Measurements from ENCODE around the gene TTC31.
"Not testable (repeated sequence)": the region's sequence is repeated elsewhere in the genome, so short reads cannot be mapped to it uniquely, and the experiment has no call there.

The TTC31 gene

GRCh38 chr2:74482801-74483674, at the start of gene TTC31, which contains the start of gene CCDC142:
TTC31 (plus strand) TSS chr2:74483081; CDS start chr2:74483096, 15 bp downstream.
CCDC142 (minus strand) TSS chr2:74482998; CDS start chr2:74482837, 161 bp downstream.
- DNase-seq: peak; percentile 92

- DNase-seq: no peak
Measured at GRCh38 chr2:74436111-74436805, 46.6 kb upstream of the TTC31 start.

DNA sequence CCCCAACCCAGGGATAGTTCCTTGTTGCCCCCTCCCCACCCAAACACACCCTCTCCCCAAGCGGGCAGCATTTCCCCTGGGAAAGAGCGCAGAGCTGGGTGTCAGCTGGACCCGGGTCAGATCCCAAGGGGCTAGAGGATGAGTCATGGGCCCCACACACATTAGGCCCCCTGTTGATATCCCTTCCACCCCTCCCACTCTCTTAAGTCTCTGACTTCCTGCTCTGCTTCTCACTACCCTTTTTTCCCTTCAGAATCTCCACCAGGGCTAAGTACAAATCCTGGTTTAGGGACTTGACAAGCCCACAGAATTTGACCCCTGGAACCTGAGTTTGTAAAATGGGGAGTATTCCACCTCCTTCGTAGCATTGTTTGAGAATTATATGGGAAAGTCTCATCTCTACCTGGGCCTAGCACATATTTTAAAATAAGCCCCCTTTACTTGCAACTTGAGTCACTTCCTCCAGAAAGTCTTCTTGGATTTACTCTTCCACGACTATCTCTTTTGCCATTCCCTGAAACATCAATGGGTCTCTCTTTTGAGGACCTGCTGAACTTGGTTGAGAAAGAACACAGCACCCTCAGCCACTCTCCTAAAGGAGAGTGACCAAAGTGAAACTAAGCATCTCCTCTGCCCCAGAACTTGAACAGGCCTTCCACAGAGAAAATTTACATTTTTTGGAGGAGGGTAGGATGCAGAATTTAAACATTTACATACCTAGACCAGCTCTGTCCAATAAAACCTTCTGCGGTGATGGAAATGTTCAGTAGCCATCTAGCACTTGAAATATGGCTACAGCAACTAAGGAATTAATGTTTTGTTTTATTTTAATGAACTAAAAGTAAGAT, 45.8 kb upstream of the TTC31 start:
- DNase-seq: no peak

DNA sequence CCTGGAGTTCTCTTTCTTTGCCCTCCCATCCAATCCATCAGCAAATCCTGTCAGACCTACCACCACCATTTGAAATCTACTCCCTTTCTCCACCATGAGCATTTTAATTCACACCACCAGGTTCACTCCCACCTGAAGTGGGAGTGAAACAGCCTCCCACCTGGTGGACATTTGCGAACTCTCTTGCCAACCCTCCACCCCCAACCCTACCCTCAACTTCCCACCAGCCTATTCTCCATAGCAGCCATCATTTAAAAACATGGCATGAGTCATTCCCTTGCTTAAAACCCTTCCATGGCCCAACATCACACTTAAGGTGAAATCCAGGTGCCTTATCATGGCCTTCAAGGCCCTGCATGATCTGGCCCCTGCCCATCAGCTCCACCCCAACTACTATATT, 44.6 kb upstream of the TTC31 start:
- DNase-seq: no peak

DNA sequence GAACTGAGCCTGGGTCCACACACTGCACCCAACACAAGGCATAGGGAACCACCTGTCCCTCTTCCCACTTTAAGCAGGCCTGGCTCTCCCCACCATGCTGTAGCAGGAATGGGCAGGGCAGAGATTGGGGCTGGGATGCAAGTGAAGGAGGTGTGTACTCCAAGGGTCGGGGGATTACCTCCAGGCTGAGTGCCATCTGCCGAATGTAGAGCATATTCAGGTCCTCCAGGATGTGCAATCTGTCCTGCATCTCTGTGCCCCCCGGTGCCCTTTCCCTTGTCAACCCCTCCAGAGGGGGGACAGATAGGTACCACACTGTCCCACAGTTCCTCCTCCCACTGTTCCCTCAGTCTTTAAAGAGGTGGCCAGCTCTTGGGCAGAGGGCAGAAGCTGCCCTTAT, 43.5 kb upstream of the TTC31 start:
- DNase-seq: no peak

DNA sequence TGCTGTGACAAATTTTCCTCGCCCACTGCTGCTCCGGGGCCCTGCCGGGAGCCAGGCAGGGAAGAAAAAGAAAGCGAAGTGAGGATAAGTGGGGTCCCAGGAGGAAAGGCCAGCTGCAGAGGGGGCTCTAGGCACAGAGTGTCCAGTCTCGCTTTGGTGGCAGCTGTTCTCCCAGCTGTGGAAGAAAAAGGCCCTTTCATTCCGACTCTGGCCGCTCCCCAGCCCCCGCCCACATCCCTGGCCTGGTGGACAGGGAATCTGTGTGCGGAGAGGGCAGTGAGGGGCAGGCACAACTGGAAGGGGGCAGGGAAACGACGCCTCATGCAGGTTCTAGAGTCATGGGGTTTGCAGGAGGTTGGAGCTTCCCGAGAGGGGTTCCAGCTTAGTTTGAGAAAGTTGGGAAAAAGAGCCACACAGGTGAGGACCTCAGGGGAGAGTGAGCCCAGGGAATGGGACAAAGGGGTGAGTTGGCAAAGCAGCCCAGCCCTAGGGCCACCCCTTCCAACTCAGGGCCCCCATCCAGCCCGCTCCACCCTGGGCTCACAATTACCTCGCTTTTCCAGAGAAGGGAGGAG, 43.0 kb upstream of the TTC31 start:
- no peak for DNase-seq

DNA sequence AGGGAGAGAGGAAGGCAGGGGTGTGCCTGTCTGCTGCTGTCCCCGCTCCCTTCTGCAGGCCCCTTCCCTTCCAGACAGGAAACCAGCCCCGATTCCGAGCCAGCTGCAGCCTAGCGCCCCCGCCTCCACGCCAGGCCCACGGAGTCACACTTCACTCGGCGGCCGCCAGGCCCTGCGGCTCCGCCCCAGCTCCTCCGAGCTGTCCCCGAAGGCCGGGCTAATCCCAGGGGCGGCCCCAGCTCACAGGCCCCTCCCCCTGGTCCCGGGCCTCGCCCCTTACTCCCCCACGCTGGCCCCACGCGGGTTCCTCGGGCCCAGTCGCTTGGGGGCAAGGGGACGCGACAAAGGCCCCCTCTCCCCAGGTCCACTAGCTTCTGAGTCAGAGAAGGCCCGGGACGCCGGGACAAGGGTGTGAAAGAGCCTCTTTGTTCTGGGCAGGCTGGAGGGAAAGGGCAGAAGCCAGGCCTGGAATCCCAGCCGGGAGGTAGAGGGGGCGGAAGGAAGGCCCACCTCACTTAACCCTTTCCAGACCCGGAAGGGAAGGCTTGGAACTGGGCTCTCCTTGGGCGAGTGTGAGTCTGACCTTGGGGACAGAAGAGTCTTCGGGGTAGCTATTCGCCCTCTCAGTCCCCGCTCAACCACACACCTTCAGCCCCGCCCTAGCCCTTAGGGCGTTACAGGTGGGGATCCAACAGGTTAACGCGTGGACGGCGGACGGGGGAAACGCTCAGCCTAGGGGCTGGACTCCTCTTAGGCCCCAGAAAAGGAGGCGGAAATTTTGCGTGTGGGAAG, 42.3 kb upstream of the TTC31 start:
- peak; percentile 72 for DNase-seq

DNA sequence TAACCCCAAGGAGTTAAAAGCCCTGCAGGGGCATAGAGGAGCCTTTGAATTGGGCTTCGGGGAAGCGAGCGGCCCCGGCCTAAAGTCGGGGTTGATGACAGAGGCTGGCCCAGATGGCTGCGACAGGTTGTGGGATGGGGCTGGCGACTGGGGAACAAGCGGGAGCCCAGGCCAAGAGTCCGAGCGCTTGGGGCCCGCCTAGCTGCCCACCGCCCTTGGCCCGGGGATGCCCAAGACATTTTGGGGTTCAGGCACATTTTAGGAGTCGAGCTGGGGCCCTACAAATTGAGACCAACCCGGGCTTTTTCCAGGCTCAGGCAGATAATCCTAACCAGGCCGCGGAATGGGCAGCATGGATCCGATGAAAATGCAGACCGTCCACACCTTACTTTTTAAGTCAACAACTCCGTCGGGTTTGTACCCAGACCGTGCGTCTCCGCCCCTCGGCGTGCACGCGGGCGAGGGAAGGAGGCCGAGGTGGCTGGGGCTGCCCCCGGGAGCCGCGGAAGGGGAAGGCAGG, 41.7 kb upstream of the TTC31 start:
- DNase-seq: no peak

DNA sequence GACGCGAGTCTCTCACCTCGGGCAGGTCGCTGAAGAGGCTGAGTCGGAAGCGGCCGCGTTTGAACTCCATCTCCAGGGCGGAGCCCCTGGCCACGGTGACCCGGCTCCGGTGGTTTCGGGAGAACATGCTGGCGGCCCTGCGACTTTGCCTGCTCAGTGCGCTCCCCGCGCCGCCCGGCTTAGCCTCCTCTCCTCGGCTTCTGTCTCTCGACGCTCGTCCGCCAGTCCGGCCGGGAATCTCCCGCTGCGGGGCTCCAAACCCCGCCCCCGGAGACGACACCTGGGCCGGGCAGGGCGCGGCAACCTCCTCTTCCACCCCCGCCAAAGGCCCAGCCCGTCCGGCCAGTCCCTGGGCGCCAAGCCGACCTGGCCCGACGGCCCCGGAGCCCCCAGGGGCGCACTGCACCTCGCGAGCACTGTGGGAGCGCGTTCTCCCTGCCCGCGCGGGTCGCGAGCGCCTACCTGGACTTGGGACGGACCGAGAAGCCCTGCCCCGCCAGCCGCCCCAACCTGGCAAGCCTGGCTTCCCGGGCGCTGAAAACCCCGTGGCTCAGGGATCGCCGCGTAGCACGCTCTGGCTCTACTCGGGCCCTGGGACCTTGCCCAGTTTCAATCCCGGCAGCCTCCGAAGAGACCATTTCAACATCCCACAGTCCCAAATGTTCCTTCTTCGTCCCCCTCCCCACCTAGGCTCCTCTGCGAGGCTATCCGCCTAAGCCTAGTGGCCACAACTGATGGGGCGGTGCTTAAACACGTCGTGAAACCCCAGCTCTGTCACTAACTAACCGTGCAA, 41.0 kb upstream of the TTC31 start, which contains the start of gene RTKN:
RTKN (minus strand) TSS at position 248 of the 793 bp plus-strand sequence; CDS start at position 127, 121 bp downstream.
- DNase-seq: no peak

GRCh38 chr2:74442483-74443297, 40.2 kb upstream of the TTC31 start:
- DNase-seq: not testable (repeated sequence)

DNA sequence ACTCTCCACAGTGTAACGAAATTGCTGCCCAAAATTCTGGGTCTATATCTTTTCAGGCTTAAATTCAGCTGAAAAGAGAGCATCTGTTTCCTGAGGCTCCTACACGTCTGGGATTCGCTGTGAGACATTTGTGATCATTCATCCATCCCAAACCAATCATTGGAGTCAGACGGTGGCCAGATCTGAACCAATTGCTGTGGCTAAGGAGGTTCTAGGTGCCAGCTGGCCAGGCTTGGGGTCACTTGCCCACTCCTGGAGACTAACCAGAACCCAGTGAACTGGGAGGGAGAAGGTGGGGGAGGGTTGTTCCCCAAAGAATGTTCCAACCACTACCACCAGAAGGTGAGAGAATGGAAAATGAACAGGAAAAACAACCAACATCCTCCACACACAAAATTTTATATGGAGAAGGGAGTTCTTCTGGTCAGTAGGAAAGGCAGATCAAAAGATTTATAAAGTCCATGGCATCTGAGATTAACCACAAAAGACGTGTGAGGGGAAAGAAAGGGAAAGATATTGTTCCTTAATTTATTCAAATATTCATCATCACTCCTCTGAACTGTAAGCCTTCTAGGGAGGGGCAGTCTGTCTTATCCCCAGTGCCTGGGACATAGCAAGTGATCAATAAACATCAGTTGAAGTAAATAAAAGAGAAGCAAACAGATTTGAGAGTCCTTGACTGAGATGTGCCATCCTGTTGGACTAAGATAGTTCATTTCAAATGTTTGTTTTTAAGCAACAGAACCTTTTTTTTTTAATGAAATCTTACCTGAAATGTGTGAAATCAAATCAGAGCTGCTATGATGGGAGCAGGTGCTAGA, 38.2 kb upstream of the TTC31 start:
- DNase-seq: no peak

DNA sequence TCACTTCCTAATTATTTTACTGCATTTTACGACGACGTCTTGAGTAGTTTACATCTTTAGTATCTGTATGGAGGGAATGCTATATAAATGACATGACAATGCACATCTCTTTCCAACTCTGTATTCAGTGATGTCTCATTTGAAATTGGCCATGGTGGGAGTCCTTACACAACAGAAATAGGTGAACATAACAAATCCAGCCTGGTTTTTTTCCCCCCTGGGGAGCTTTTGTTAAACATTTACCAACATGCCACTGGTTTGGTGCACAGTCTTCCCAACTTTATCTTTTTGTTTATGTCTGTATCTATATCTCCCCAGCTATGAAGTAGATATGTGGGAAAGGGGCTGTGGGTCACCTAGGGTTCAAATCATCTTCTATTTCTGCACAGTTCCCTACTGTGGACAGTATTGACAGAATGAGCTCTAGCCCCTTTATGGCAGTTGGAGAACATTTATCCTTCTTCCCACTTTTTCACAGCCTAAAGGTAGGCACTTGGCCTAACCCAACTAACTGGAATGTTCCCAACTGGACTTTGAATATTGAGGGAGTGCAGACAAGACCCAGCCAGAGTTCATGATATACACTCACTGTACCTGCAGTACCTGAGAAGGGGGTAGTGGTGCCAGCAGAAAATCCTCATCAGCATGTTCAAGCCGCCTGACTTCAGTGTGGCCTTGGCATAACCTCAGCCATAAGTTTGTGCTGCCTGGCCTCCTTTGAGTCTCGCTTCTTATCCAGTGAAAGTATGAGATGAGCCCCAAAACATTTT, 35.5 kb upstream of the TTC31 start:
- DNase-seq: no peak

DNA sequence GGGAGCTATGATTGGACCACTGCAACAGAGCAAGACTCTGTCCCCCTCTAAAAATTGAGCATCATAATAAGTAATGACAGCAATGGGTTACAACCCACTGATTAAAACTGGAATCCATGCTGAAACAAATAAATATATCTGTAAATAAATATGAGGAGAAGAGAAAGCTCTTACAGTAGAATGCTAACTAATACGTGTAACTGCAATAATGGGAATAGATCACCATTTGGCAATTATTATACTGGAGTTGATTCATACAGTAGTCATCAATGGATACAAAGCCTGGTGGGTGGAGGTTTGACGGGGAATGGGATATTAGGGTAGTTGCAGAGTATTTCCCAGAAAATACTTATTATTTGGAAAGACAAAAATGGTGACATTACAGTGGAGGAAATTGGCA, 34.1 kb upstream of the TTC31 start:
- no peak for DNase-seq

DNA sequence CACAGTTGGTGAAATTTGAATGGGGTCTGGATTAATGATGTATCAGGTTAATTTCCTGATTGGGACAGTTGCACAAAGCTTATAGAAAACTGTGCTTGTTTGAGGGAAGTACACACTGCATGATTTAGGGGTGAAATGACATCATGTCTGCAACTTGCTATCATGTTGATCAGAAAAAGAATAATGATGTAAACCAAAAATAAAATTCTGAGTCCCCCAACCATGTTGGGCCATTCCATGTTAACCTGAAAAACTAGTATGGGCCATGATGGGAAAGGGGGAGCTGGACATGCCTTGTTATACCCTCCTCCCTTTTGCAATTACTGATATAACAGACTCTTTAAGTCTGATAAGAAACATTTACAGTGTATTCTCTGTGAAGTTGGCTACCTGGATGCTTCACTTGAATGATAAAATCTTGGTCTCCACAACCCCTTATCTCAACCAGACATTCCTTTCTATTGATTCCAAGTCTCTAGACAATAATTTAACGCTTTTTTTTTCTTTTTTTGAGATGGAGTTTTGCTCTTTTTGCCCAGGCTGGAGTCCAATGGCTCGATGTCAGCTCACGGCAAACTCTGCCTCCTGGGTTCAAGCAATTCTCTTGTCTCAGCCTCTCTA, 32.2 kb upstream of the TTC31 start:
- no peak for DNase-seq

DNA sequence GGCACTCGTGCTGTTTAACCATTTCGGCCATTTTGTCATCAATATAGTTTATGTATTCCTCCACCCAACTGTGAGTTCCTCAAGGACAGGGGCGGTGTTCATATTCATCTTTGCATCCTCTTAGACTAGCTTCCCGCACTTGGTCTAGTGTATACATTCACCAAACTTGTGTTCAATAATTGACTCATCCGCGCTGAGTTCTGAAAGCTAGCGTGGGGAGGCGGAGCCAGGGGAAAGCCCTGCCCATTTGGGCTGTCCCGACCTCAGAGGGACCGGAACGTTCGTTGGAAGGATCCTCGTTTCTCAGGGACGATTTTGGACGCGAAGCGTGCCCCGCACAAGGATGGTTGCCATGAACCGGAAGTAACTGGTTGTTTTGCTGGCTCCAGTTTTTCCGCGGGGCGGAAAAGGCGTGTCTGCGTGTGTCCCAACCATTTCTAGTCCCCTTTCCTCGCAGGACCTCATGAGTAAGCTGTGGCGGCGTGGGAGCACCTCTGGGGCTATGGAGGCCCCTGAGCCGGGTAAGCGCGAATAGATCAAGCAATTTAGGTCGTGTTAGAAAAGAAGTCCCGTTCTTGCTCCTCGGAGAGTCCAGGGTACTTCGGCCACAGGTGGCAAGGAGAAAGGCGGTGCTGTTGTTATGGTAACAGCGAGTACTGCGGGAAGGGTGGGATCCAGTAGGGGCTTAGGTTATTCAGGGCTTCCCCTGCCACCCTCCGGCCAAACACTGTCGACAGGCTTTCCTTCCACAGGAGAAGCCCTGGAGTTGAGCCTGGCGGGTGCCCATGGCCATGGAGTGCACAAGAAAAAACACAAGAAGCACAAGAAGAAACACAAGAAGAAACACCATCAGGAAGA, 28.0 kb upstream of the TTC31 start, which contains the start of gene INO80B:
INO80B (plus strand) TSS at position 434 of the 858 bp plus-strand sequence; CDS start at position 464, 30 bp downstream.
- peak; percentile 96 for DNase-seq

- DNase-seq: no peak
Measured at GRCh38 chr2:74457129-74457548, 25.7 kb upstream of the TTC31 start.

All from NCI-H1436 (cell line).